Adrenal gland (tissue), 5 donors: ENCODE data around the gene TMBIM4.

ENCODE experiments used
- POLR2A ChIP-seq, 2 donors: fragments of 450-650 bp; IDR thresholded peaks; one replicate each; pipeline ENCODE4 v1.6.1; 2017; ENCODE audit warnings: antibody characterized with exemption in 2 of 2, mild to moderate bottlenecking in 2 of 2, moderate library complexity in 1 of 2
- TF ChIP-seq, protein P1 (sequence below), 6 experiments: fragments of 450-650 bp in 4 of 6; fragments of 200-600 bp in 2 of 6; sonication (generic) in 1 of 6; IDR thresholded peaks; 1 replicate in 5 of 6; 2 replicates in 1 of 6; pipeline versions ENCODE4 v1.5.1 to v1.8.0; 2016 to 2021; ENCODE audit warnings: antibody characterized with exemption in 6 of 6, mild to moderate bottlenecking in 2 of 6, moderate library complexity in 1 of 6
- donor health status: DM: no; HTN: no; CAD: no.

DNA sequence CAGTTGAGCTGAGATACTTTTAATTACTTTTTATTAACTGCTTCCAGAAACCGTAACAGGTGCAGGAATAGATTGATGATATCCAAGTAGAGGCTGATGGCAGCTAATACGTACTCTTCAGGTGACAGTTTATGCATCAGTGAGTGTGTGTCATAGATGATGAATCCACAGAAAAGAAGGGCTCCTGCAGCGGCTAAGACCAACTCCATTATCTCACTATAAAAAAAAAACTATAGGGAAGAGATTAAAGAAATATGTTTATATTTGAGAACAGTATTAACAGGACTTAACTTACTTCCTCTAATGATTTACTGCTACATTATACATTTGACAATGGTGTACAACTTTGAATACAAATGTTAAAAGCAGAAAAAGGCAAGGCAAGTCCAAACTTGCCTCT lies 31.9 kb downstream of the TMBIM4 start:
- TF ChIP-seq, protein P1, sequence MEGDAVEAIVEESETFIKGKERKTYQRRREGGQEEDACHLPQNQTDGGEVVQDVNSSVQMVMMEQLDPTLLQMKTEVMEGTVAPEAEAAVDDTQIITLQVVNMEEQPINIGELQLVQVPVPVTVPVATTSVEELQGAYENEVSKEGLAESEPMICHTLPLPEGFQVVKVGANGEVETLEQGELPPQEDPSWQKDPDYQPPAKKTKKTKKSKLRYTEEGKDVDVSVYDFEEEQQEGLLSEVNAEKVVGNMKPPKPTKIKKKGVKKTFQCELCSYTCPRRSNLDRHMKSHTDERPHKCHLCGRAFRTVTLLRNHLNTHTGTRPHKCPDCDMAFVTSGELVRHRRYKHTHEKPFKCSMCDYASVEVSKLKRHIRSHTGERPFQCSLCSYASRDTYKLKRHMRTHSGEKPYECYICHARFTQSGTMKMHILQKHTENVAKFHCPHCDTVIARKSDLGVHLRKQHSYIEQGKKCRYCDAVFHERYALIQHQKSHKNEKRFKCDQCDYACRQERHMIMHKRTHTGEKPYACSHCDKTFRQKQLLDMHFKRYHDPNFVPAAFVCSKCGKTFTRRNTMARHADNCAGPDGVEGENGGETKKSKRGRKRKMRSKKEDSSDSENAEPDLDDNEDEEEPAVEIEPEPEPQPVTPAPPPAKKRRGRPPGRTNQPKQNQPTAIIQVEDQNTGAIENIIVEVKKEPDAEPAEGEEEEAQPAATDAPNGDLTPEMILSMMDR (IDR thresholded peaks at IDR 0.05): no peak
- TF ChIP-seq POLR2A (IDR thresholded peaks at IDR 0.05): no peak
